Measurements from ENCODE around the gene PAXX. TPM values are rescaled to one million over a fixed set of nuclear protein-coding genes. Genes with fewer than 3 reads are reported as not detected.

PAXX gene
- total RNA-seq, 4 donors from 2014 or later = 65.7 to 142 (median 68.9) TPM

DNA sequence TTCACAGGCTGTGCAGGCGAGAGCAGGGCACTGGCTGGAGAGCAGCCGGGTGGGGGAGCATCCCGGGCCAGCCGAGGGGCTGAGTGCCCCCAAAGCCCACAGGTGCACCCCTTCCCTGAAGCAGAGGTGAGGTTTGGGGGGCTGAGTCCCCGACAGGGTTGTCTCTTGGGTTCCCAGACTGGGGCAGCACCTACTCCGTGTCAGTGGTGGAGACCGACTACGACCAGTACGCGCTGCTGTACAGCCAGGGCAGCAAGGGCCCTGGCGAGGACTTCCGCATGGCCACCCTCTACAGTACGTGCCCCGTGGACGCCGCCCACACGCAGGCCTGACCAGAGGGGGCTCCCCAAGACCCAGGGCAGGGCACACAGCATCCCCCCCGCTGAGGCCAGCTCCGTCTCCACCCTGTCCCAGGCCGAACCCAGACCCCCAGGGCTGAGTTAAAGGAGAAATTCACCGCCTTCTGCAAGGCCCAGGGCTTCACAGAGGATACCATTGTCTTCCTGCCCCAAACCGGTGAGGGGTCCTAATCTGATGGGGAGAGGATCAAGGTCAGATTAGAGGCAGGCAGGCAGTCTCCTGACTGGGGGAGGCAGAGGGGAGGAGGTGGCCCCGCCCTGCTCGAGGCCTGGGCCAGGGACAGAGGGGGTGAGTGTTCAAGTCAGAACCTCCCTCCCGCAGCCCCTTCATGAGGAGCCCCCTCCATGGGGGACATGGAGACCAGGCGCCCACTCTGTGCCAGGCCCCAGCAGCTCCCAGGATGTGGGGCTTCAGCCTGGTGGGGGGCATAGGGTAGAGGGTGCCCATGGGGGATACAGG is 12.2 kb upstream of the PAXX start:
- peaks cover 0 to 5% (median 0%) of the 10 kb centered on the region in 3 donors for H3K36me3 ChIP-seq
- peak overlapping the region in 2 of 4 donors; percentile 61 to 62 for H3K27ac ChIP-seq
- peak overlapping the region in 3 of 4 donors; percentile 12 to 68 (median 26) for H3K4me3 ChIP-seq
- DNase-seq (ENCODE audit: low spot score in 2 of 2) = no peak
- H3K9me3 ChIP-seq = no peaks in the 10 kb centered on the region
- H3K4me1 ChIP-seq = peaks cover 0 to 67% (median 9%) of the 10 kb centered on the region in 4 donors
- WGBS, 2 donors = 73 to 75% methylated on average over 14 to 15 of the region's 26 CpGs
- peaks cover 0 to 21% of the 10 kb centered on the region in 2 donors for H3K27me3 ChIP-seq
- TF ChIP-seq, protein P1, sequence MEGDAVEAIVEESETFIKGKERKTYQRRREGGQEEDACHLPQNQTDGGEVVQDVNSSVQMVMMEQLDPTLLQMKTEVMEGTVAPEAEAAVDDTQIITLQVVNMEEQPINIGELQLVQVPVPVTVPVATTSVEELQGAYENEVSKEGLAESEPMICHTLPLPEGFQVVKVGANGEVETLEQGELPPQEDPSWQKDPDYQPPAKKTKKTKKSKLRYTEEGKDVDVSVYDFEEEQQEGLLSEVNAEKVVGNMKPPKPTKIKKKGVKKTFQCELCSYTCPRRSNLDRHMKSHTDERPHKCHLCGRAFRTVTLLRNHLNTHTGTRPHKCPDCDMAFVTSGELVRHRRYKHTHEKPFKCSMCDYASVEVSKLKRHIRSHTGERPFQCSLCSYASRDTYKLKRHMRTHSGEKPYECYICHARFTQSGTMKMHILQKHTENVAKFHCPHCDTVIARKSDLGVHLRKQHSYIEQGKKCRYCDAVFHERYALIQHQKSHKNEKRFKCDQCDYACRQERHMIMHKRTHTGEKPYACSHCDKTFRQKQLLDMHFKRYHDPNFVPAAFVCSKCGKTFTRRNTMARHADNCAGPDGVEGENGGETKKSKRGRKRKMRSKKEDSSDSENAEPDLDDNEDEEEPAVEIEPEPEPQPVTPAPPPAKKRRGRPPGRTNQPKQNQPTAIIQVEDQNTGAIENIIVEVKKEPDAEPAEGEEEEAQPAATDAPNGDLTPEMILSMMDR (IDR thresholded peaks at IDR 0.05) = no peak
- no peak for TF ChIP-seq POLR2A (IDR thresholded peaks at IDR 0.05)
- no peak for TF ChIP-seq EP300 (IDR thresholded peaks at IDR 0.05)

DNA sequence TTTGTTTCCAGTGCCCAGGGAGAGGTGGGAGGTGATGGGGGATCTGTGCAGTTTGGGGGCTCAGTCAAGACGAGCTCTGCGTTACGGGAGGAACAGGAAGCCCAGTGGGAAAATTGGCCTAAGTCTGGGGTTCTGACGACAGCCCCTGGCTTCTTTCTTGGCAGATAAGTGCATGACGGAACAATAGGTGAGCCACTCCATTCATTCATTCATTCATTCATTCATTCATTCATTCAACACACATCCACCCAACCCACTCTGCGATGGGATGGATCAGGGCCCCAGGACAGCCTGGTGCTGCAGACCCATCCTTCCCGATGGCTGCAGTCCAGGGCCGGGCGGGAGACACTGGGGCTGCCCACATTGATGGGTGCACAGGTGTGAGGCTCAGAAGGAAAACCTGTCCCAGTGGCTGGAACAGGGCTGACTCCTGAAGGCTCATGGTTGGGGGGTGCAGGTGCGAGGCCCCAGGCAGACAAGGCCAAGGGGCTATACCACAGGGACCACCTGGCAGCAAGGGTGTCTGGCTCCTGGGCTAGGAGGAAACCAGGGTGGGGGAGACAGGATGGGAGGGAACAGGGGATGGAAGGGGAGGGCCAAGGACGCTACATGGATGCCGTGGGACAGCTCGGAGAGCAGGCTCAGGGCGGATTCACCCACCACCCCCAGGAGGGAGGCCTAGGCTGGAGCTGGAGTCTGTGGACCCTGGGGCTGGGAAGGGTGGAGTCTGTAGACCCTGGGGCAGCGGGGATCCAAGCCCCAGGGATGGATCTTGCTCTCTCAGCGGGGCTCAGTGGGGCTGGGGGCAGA is 11.3 kb upstream of the PAXX start:
- H3K4me3 ChIP-seq = peak overlapping the region in 1 of 4 donors; percentile 68
- no peak for DNase-seq (ENCODE audit: low spot score in 2 of 2)
- peaks cover 0 to 67% (median 13%) of the 10 kb centered on the region in 4 donors for H3K4me1 ChIP-seq
- H3K36me3 ChIP-seq = peaks cover 0 to 5% (median 0%) of the 10 kb centered on the region in 3 donors
- WGBS, 2 donors = 85 to 94% methylated on average over 15 to 16 of the region's 16 CpGs
- H3K27ac ChIP-seq = peak overlapping the region in 2 of 4 donors; percentile 14 to 71
- peaks cover 0 to 30% of the 10 kb centered on the region in 2 donors for H3K27me3 ChIP-seq
- H3K9me3 ChIP-seq = no peaks in the 10 kb centered on the region
- no peak for TF ChIP-seq EP300 (IDR thresholded peaks at IDR 0.05)
- TF ChIP-seq POLR2A (IDR thresholded peaks at IDR 0.05) = no peak
- TF ChIP-seq, protein P1 (IDR thresholded peaks at IDR 0.05) = no peak

DNA sequence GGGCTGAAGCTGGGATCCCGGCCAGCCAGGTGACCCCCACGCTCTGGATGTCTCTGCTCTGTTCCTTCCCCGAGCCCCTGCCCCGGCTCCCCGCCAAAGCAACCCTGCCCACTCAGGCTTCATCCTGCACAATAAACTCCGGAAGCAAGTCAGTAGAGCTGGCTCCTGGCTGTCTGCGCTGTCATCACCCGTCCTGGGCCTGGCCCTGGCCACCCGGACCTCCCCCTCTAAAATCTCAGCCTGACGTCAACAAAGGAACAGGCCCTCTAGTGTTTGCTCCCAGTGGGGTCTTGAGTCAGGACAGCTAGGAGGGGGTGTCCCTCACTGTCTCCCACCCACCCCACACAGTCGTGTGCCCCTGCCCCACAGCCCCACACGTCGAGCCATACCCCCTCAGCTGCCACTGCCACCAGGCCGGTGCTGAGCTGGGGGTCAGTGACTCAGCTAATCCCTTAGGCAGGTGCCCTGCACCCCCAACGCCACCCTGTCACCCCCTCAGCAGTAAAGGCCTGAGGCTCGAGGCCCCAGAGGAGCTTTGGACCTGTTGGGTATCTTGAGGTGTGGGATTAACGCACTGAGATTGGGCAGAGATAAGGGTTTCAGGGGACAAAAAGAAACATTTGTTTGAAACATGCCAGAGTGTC is 10.5 kb upstream of the PAXX start:
- no peak for TF ChIP-seq POLR2A (IDR thresholded peaks at IDR 0.05)
- peak in 1 of 2 donors; percentile 13 for TF ChIP-seq EP300 (IDR thresholded peaks at IDR 0.05)
- TF ChIP-seq, protein P1 (IDR thresholded peaks at IDR 0.05) = no peak
- H3K27ac ChIP-seq = peak overlapping the region in 1 of 4 donors; percentile 71
- 37 to 38% methylated on average over 16 of the region's 17 CpGs for WGBS, 2 donors
- H3K27me3 ChIP-seq = peaks cover 0 to 37% of the 10 kb centered on the region in 2 donors
- H3K9me3 ChIP-seq = no peaks in the 10 kb centered on the region
- peaks cover 0 to 5% (median 0%) of the 10 kb centered on the region in 3 donors for H3K36me3 ChIP-seq
- peaks cover 0 to 61% (median 12%) of the 10 kb centered on the region in 4 donors for H3K4me1 ChIP-seq
- H3K4me3 ChIP-seq = peak overlapping the region in 1 of 4 donors; percentile 68
- no peak for DNase-seq (ENCODE audit: low spot score in 2 of 2)

DNA sequence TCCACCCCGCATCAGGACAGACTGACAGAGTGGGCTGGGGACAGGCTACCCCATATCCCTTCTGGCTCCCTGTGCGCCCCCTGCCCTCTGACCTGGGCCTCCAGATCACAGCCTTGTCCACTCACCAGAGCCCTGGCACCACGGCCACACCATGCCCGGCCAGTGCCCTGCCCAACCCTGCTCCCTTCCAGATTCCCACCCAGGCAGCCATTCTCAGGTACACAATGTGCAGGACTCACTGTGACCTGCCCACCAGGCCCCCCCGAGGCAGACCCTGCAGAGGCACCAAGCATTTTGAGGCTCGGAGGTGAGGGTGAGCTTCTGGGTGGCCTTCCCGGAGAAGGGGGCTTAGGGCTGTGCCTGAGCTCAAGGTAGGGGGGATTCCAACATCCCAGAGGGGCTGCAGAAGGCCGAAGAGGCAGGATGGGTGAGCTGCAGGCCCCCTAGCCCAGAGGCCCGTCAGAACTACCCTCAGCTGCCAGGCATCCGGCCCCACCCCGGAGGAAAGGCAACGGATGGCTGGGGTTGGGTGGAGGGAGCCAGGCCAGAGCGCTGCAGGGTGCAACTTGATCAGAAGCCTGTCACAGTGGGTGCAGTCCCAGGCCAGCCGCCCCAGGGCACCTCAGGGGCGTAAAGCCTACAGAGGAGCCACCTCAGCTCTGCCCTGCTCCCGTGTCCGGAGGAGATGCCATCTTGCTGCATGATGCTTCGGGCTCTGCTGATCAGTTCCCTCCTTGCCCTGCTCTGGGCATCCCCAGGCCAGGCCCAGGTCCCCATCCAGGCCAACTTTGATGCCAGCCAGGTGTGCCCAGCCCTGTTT is 9.8 kb upstream of the PAXX start, which contains the start of gene LCNL1:
Gene LCNL1, plus strand, starts transcription at position 762 of the 820 bp plus-strand sequence. CDS start 594 bp downstream, outside the sequence.
- Histone ChIP-seq H3K27me3 (peaks cover 0 to 37% of the 10 kb centered on the region in 2 donors), H3K27ac (peak within 1 kb of the TSS in 1 of 4 donors; percentile 71), H3K9me3 (no peaks in the 10 kb centered on the region), H3K4me1 (peaks cover 0 to 54% (median 12%) of the 10 kb centered on the region in 4 donors), H3K36me3 (peaks cover 0 to 5% (median 0%) of the 10 kb centered on the region in 3 donors), H3K4me3 (no peak within 1 kb of the TSS)
- no peak for TF ChIP-seq POLR2A (IDR thresholded peaks at IDR 0.05)
- peak in 1 of 2 donors; percentile 33 for TF ChIP-seq EP300 (IDR thresholded peaks at IDR 0.05)
- TF ChIP-seq, protein P1 (IDR thresholded peaks at IDR 0.05) = no peak
- WGBS, 2 donors = 76 to 80% methylated on average over 13 to 14 of the region's 18 CpGs
- DNase-seq (ENCODE audit: low spot score in 2 of 2) = no peak

All from tibial nerve (tissue), 4 donors.